Ovary (tissue), 9 donors: ENCODE measurements around the gene RRAS2. TPM values are rescaled to one million over a fixed set of nuclear protein-coding genes. Genes with fewer than 3 reads are reported as not detected.

Experiments
- DNase-seq, 5 donors: peaks; one replicate each; pipeline ENCODE4 v3.0.0-alpha.2; 2019 to 2020
- H3K27ac ChIP-seq, 2 donors: fragments of 200-600 bp; one replicate each; pipeline versions ENCODE4 v1.5.1 to v1.8.0; 2019 to 2022
- H3K27me3 ChIP-seq: fragments of 200-600 bp; one replicate; pipeline ENCODE4 v1.8.0; 2022
- H3K36me3 ChIP-seq: fragments of 200-600 bp; sonication (generic); one replicate; pipeline ENCODE4 v1.5.1; 2019
- H3K4me1 ChIP-seq: one replicate; pipeline ENCODE4 v1.8.1; 2013; ENCODE audit warnings: mild to moderate bottlenecking, moderate library complexity; ENCODE audit not compliant: insufficient read depth
- H3K4me3 ChIP-seq: fragments of 200-600 bp; sonication (generic); one replicate; pipeline ENCODE4 v1.5.1; 2017
- H3K9me3 ChIP-seq, 2 donors: fragments of 200-600 bp in 1 of 2; sonication (generic) in 1 of 2; one replicate each; pipeline versions ENCODE4 v1.5.1 to v1.8.1; 2013 to 2019; ENCODE audit warnings: mild to moderate bottlenecking in 1 of 2, moderate library complexity in 1 of 2
- EP300 ChIP-seq: sonication (generic); formaldehyde crosslinking; IDR thresholded peaks from one replicate; pipeline ENCODE4 v1.6.1; 2017; ENCODE audit warnings: antibody characterized with exemption
- POLR2A ChIP-seq: fragments of 450-650 bp; IDR thresholded peaks from one replicate; pipeline ENCODE4 v1.6.1; 2017; ENCODE audit warnings: antibody characterized with exemption, mild to moderate bottlenecking, moderate library complexity
- WGBS, 3 donors: extraction: QIAGEN DNeasy Blood & Tissue Kit in 1 of 3; methylation state at CpG; one replicate each; pipeline versions ENCODE4 v1.1.5 to v1.1.7; 2013 to 2017; 5-methylcytosine and 5-hydroxymethylcytosine counted together
- intact Hi-C, 4 donors: fragments of 100-400 bp; cut with DNase I; formaldehyde crosslinking; loops; one replicate each; pipeline versions ENCODE4 v1.11.0 to v1.15.1; 2022 to 2023
- polyA plus RNA-seq, 2 donors: library from polyadenylated mRNA; stranded (reverse); fragments of 200-250 nt in 1 of 2; fragments of 350-450 nt in 1 of 2; fragmentation: Illumina TruSeq in 1 of 2; extraction: RNeasy Lipid Tissue Mini Kit (QIAGEN cat#74804) in 1 of 2; gene quantifications; one replicate each; pipeline ENCODE4 v1.2.3, GENCODE V29; 2013 to 2014
- total RNA-seq, 7 donors: library from RNA; depleted of rRNA in 2 of 7; stranded (reverse); fragments of >200 nt in 2 of 7; fragmentation: NEBNext Ultra II Directional in 3 of 7; extraction: Animal tissue kit (Norgen Biotek cat#: 25700) in 3 of 7; gene quantifications; one replicate each; pipeline versions ENCODE4 v1.1.0 to v1.2.4, GENCODE V29; 2016 to 2023
- TF ChIP-seq, protein P1 (sequence below), 3 donors: fragments of 450-650 bp in 2 of 3; fragments of 200-600 bp in 1 of 3; IDR thresholded peaks; one replicate each; pipeline versions ENCODE4 v1.5.1 to v1.8.0; 2016 to 2022; ENCODE audit warnings: antibody characterized with exemption in 3 of 3, mild to moderate bottlenecking in 1 of 3
- donor health status: DM: no; HTN: no; CAD: no; lungs with moderate emphysema.
- donor health status: DM: no; HTN: no; CAD: no.
- donor health status: Bipolar disorder and iron deficiency.
- donor health status: DM: yes; HTN: yes; CAD: no.
- donor health status: DM: no; HTN: no; CAD: no.
- donor health status: DM: yes; HTN: yes; CAD: no.

The RRAS2 gene
- total and polyA plus RNA-seq, 9 donors: 25.7 to 45.2 (median 34.8) TPM

DNA sequence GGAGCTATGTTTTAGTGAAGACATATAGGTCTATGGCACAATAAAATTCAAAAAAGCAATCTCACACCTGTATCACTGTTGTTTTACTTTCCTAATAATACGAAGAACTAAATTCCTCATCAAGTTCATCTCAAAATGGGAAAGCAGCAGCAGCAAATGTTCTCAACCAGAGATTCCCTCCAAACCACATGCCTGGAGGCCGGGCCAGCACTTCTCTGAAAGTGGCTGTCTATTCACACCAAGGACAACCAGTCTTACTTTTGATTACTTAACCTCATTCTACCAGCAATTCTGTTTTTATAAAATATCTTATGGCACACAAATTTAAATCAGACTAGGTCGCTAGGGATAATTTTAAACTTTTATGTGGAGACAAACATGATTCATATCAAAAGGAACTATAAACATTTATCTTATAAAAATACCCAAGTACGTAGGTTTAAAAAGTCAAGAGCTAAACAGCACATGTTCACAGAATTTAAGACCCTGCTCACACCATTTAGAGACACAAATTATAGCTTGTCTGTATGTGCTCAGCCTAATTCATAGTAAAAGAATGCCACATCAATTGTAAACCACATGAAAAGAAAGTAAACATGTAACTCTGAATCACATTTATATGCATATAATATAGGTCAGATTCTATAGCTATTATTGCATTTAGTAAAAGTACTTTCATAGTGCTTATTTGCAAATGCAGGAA is 46.1 kb downstream of the RRAS2 start:
- 47 to 70% (median 52%) methylated on average over 4 of the region's 4 CpGs for WGBS, 3 donors
- H3K27ac ChIP-seq: no peak overlapping the region

DNA sequence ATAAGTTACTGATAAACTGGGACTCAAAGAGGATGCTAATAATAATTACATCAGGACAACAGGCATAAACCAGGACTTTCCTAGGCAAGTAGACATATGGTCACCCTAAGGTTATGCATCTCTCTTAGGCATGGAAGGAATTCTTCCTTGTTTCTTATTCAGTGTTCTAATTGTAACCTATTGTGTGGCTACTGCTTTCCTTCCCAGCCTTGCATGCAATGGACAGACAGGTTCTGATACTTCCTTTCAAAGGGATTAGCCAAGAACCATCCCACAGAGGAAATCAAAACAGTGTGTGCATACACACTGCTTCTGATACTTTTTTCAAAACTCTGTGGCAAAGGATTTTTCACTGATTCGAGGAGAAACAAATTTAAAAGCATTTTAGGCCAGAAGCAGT is 48.3 kb downstream of the RRAS2 start:
- WGBS, 3 donors: 26 to 50% (median 28%) methylated on average over 1 of the region's 1 CpG
- H3K4me1 ChIP-seq: peaks cover 2% of the 10 kb centered on the region

More for the DNA sequence above, 46.1 kb downstream of the RRAS2 start:
- H3K27me3 ChIP-seq: no peaks in the 10 kb centered on the region
- peaks cover 2% of the 10 kb centered on the region for H3K4me1 ChIP-seq
- no peak overlapping the region for H3K4me3 ChIP-seq
- TF ChIP-seq, protein P1, sequence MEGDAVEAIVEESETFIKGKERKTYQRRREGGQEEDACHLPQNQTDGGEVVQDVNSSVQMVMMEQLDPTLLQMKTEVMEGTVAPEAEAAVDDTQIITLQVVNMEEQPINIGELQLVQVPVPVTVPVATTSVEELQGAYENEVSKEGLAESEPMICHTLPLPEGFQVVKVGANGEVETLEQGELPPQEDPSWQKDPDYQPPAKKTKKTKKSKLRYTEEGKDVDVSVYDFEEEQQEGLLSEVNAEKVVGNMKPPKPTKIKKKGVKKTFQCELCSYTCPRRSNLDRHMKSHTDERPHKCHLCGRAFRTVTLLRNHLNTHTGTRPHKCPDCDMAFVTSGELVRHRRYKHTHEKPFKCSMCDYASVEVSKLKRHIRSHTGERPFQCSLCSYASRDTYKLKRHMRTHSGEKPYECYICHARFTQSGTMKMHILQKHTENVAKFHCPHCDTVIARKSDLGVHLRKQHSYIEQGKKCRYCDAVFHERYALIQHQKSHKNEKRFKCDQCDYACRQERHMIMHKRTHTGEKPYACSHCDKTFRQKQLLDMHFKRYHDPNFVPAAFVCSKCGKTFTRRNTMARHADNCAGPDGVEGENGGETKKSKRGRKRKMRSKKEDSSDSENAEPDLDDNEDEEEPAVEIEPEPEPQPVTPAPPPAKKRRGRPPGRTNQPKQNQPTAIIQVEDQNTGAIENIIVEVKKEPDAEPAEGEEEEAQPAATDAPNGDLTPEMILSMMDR (IDR thresholded peaks at IDR 0.05): no peak
- TF ChIP-seq EP300 (no peak), POLR2A (no peak)
- H3K9me3 ChIP-seq: no peaks in the 10 kb centered on the region
- H3K36me3 ChIP-seq: no peaks in the 10 kb centered on the region
- DNase-seq: no peak
- intact Hi-C loops: no loop called here

GRCh38 chr11:14309425-14310192 is 49.4 kb downstream of the RRAS2 start:
- H3K27ac ChIP-seq: no peak overlapping the region
- no peak for TF ChIP-seq EP300
- TF ChIP-seq POLR2A: no peak
- TF ChIP-seq, protein P1 (IDR thresholded peaks at IDR 0.05): no peak
- WGBS, 3 donors: 81 to 88% (median 86%) methylated on average over 4 of the region's 4 CpGs
- no peaks in the 10 kb centered on the region for H3K27me3 ChIP-seq
- H3K4me1 ChIP-seq: peaks cover 2% of the 10 kb centered on the region
- H3K36me3 ChIP-seq: no peaks in the 10 kb centered on the region
- no peak for DNase-seq
- no peaks in the 10 kb centered on the region for H3K9me3 ChIP-seq
- H3K4me3 ChIP-seq: no peak overlapping the region
- intact Hi-C loops: loop anchor here in 1 of 4 donors (10.0 kb wide), 1 partner anchor 145 kb away; no protein-coding TSS in a partner anchor

More for the DNA sequence above, 48.3 kb downstream of the RRAS2 start:
- Histone ChIP-seq H3K9me3 (no peaks in the 10 kb centered on the region), H3K36me3 (no peaks in the 10 kb centered on the region), H3K27ac (no peak overlapping the region), H3K27me3 (no peaks in the 10 kb centered on the region), H3K4me3 (no peak overlapping the region)
- TF ChIP-seq, protein P1 (IDR thresholded peaks at IDR 0.05): no peak
- TF ChIP-seq EP300 (no peak), POLR2A (no peak)
- no peak for DNase-seq
- intact Hi-C loops: no loop called here

DNA sequence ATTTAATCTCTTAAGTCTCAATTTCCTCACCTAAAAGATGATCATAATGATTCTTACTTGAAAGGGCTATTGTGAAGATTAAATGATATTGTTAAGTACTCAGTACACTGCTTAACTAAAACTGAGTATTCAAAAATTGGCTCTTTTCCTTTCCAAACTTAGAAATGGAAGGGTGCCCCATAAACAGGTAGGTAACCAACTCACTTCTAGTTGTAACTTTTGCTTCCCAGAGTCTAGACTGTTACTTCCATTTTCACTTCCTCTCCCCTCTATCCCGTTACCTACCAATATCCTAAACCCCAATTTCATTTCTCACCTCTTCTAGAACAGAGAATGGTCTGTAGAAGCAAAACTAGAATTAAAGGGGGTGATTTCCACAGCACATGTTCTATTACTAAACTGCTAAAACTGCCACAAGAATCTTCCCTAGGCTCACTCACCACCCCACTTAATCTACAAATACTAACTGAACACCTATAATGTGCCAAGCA is 50.0 kb downstream of the RRAS2 start:
- Histone ChIP-seq H3K4me3 (no peak overlapping the region), H3K27me3 (no peaks in the 10 kb centered on the region), H3K36me3 (no peaks in the 10 kb centered on the region), H3K27ac (no peak overlapping the region), H3K4me1 (peaks cover 2% of the 10 kb centered on the region), H3K9me3 (no peaks in the 10 kb centered on the region)
- DNase-seq: no peak
- WGBS, 3 donors: 96 to 100% (median 98%) methylated on average over 1 of the region's 1 CpG
- intact Hi-C loops: loop anchor here in 1 of 4 donors (10.0 kb wide), 1 partner anchor 146 kb away; no protein-coding TSS in a partner anchor
- TF ChIP-seq, protein P1 (IDR thresholded peaks at IDR 0.05): no peak
- TF ChIP-seq POLR2A: no peak
